Liver (tissue), 9 donors: ENCODE measurements around the gene HAPLN1. TPM values are rescaled to one million over a fixed set of nuclear protein-coding genes. Genes with fewer than 3 reads are reported as not detected.

Experiments used
- DNase-seq: peaks from one replicate; pipeline ENCODE4 v3.0.0-alpha.2; 2017; ENCODE audit warnings: low spot score
- H3K27ac ChIP-seq, 2 donors: one replicate each; pipeline ENCODE4 v1.7.0; 2013; ENCODE audit warnings: inconsistent platforms in 2 of 2, low read length in 2 of 2, control low read depth in 1 of 2, low read depth in 1 of 2, mild to moderate bottlenecking in 1 of 2
- H3K27me3 ChIP-seq, 4 donors: one replicate each; pipeline versions ENCODE4 v1.6.1 to v1.7.0; 2013; ENCODE audit warnings: low read length in 3 of 4, inconsistent platforms in 1 of 4, mild to moderate bottlenecking in 1 of 4, moderate library complexity in 1 of 4; ENCODE audit not compliant: control insufficient read depth in 4 of 4, insufficient read depth in 4 of 4
- H3K36me3 ChIP-seq, 4 donors: one replicate each; pipeline versions ENCODE4 v1.6.1 to v1.7.0; 2013; ENCODE audit warnings: low read length in 3 of 4, mild to moderate bottlenecking in 3 of 4, low read depth in 1 of 4, moderate library complexity in 1 of 4; ENCODE audit not compliant: control insufficient read depth in 4 of 4, insufficient read depth in 3 of 4
- H3K4me1 ChIP-seq, 4 donors: one replicate each; pipeline versions ENCODE4 v1.6.1 to v1.7.0; 2013; ENCODE audit warnings: low read length in 3 of 4, mild to moderate bottlenecking in 3 of 4, moderate library complexity in 1 of 4; ENCODE audit not compliant: control insufficient read depth in 4 of 4, insufficient read depth in 4 of 4
- H3K4me3 ChIP-seq, 3 donors: one replicate each; pipeline versions ENCODE4 v1.6.1 to v1.7.0; 2013; ENCODE audit warnings: low read length in 3 of 3, control low read depth in 1 of 3, low read depth in 1 of 3, mild to moderate bottlenecking in 1 of 3
- H3K9ac ChIP-seq, 2 donors: one replicate each; pipeline ENCODE4 v1.7.0; 2013; ENCODE audit warnings: low read length in 2 of 2, mild to moderate bottlenecking in 2 of 2, moderate library complexity in 2 of 2, control low read depth in 1 of 2, low read depth in 1 of 2
- H3K9me3 ChIP-seq, 4 donors: one replicate each; pipeline versions ENCODE4 v1.6.1 to v1.7.0; 2013; ENCODE audit warnings: low read length in 3 of 4; ENCODE audit not compliant: control insufficient read depth in 4 of 4
- EGR1 ChIP-seq, 2 donors: IDR thresholded peaks; 2 replicates each; pipeline ENCODE4 v1.6.1; 2016 to 2018; ENCODE audit warnings: antibody characterized with exemption in 2 of 2, low read depth in 2 of 2
- FOXA2 ChIP-seq: IDR thresholded peaks from 2 replicates; pipeline ENCODE4 v1.6.1; 2016; ENCODE audit warnings: antibody characterized with exemption
- GABPA ChIP-seq, 2 donors: IDR thresholded peaks in 1 of 2; conservative IDR thresholded peaks in 1 of 2; 2 replicates each; pipeline ENCODE4 v1.6.1; 2016; ENCODE audit warnings: antibody characterized with exemption in 2 of 2, mild to moderate bottlenecking in 1 of 2, moderate library complexity in 1 of 2
- HNF4A ChIP-seq, 2 donors: conservative IDR thresholded peaks; 2 replicates each; pipeline ENCODE4 v1.6.1; 2016; ENCODE audit warnings: antibody characterized with exemption in 2 of 2, mild to moderate bottlenecking in 2 of 2
- HNF4G ChIP-seq: IDR thresholded peaks from 2 replicates; pipeline ENCODE4 v1.6.1; 2016; ENCODE audit warnings: antibody characterized with exemption
- SP1 ChIP-seq: IDR thresholded peaks from 2 replicates; pipeline ENCODE4 v1.6.1; 2018; ENCODE audit warnings: antibody characterized with exemption, mild to moderate bottlenecking
- TAF1 ChIP-seq: conservative IDR thresholded peaks from 2 replicates; pipeline ENCODE4 v1.6.1; 2016; ENCODE audit warnings: antibody characterized with exemption, mild to moderate bottlenecking
- YY1 ChIP-seq: IDR thresholded peaks from 2 replicates; pipeline ENCODE4 v1.6.1; 2016; ENCODE audit warnings: antibody characterized with exemption, mild to moderate bottlenecking
- ZBTB33 ChIP-seq: IDR thresholded peaks from 2 replicates; pipeline ENCODE4 v1.6.1; 2016; ENCODE audit warnings: antibody characterized with exemption
- WGBS: extraction: QIAGEN DNeasy Blood & Tissue Kit; methylation state at CpG from one replicate; pipeline ENCODE4 v1.1.7; 2013; 5-methylcytosine and 5-hydroxymethylcytosine counted together
- polyA plus RNA-seq, 2 donors: library from polyadenylated mRNA; stranded (reverse) in 1 of 2; unstranded in 1 of 2; fragments of 200-250 nt in 1 of 2; fragments of >200 nt in 1 of 2; fragmentation: Nextera tagmentation in 1 of 2; extraction: Ambion mirVana in 1 of 2; gene quantifications; one replicate each; pipeline versions ENCODE4 v1.2.1 to v1.2.3, GENCODE V29; 2013 to 2015
- total RNA-seq, 2 donors: library from RNA; depleted of rRNA; stranded (reverse); fragments of >200 nt; gene quantifications; one replicate each; pipeline ENCODE4 v1.2.3, GENCODE V29; 2014
- TF ChIP-seq, protein P1 (sequence below): fragments of 150-350 bp; IDR thresholded peaks from 2 replicates; pipeline ENCODE4 v1.5.1; 2017; ENCODE audit warnings: improper control_type of control experiment, low read depth, low read length; ENCODE audit not compliant: missing input control
- donor health status: healthy.
- donor health status: healthy.
- donor health status: healthy.
- donor health status: healthy.
- donor health status: healthy.

HAPLN1 gene
- total and polyA plus RNA-seq, 4 donors: 0.07 to 1.3 TPM; not detected in 2

DNA sequence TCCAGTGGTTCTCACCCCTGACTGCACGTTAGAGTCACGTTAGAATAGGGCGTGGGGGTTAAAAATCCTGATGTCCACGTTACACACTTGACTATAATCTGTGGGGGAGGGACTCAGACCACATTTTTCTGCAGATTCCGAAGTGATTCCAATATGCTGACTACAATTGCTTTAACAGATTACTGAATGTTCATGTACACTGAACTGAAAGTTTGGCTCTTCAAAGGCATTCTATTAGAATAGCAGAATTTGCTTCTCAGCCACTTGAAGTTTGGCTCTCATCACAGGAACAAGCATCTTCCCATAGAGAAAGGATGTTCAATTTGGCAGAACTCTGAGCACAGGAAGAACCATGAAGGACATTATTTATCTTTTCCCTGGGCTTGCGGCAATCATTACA, 84.5 kb downstream of the HAPLN1 start:
- WGBS: 56% methylated on average over 6 of the region's 6 CpGs
- Histone ChIP-seq H3K4me3 (no peak overlapping the region), H3K9ac (no peak overlapping the region), H3K27ac (no peak overlapping the region), H3K36me3 (no peaks in the 10 kb centered on the region), H3K9me3 (no peaks in the 10 kb centered on the region), H3K27me3 (no peaks in the 10 kb centered on the region), H3K4me1 (no peaks in the 10 kb centered on the region)
- no peak for TF ChIP-seq GABPA (IDR thresholded peaks at IDR 0.05 in 1 of 2, conservative IDR thresholded peaks at IDR 0.05 in 1 of 2)
- no peak for TF ChIP-seq TAF1
- no peak for TF ChIP-seq ZBTB33
- TF ChIP-seq HNF4G: no peak
- TF ChIP-seq, protein P1, sequence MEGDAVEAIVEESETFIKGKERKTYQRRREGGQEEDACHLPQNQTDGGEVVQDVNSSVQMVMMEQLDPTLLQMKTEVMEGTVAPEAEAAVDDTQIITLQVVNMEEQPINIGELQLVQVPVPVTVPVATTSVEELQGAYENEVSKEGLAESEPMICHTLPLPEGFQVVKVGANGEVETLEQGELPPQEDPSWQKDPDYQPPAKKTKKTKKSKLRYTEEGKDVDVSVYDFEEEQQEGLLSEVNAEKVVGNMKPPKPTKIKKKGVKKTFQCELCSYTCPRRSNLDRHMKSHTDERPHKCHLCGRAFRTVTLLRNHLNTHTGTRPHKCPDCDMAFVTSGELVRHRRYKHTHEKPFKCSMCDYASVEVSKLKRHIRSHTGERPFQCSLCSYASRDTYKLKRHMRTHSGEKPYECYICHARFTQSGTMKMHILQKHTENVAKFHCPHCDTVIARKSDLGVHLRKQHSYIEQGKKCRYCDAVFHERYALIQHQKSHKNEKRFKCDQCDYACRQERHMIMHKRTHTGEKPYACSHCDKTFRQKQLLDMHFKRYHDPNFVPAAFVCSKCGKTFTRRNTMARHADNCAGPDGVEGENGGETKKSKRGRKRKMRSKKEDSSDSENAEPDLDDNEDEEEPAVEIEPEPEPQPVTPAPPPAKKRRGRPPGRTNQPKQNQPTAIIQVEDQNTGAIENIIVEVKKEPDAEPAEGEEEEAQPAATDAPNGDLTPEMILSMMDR: no peak
- TF ChIP-seq EGR1 (IDR thresholded peaks at IDR 0.05; ENCODE audit: low read depth in 2 of 2): no peak
- no peak for DNase-seq

- H3K4me1 ChIP-seq: no peaks in the 10 kb centered on the region
- no peak overlapping the region for H3K4me3 ChIP-seq
- no peaks in the 10 kb centered on the region for H3K9me3 ChIP-seq
- H3K27me3 ChIP-seq: no peaks in the 10 kb centered on the region
- DNase-seq: no peak
- H3K36me3 ChIP-seq: no peaks in the 10 kb centered on the region
- no peak for TF ChIP-seq SP1
- TF ChIP-seq, protein P1: no peak
- TF ChIP-seq YY1: no peak
- no peak for TF ChIP-seq FOXA2
- TF ChIP-seq HNF4A (conservative IDR thresholded peaks at IDR 0.05): no peak
- WGBS: 95% methylated on average over 2 of the region's 2 CpGs
- no peak overlapping the region for H3K9ac ChIP-seq
- H3K27ac ChIP-seq: no peak overlapping the region
Observed at GRCh38 chr5:83633285-83633684, 87.4 kb downstream of the HAPLN1 start.

DNA sequence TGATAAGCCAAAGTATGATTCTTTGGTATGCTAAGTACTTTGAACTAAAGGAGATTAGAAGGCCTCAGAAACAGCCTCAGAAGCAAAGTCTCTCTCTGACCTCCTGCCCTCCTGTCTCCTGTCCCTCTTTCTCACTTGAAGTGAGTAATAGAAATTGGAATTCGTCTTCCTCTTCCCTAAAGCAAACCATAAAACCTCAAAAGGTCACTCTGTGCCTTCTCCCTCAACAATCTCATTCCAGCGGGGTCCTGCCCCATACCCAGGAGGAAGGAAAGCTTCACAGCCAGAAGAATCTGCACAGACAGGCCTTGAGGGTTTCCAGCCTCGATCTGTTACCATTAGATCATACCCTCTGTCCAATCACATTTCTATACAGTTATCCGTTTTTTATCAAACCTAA, 87.8 kb downstream of the HAPLN1 start:
- H3K4me1 ChIP-seq: no peaks in the 10 kb centered on the region
- no peak overlapping the region for H3K27ac ChIP-seq
- H3K27me3 ChIP-seq: no peaks in the 10 kb centered on the region
- no peaks in the 10 kb centered on the region for H3K9me3 ChIP-seq
- TF ChIP-seq HNF4G (no peak), SP1 (no peak), EGR1 (IDR thresholded peaks at IDR 0.05; ENCODE audit: low read depth in 2 of 2) (no peak)
- TF ChIP-seq, protein P1: no peak
- H3K9ac ChIP-seq: no peak overlapping the region
- H3K36me3 ChIP-seq: no peaks in the 10 kb centered on the region
- no peak overlapping the region for H3K4me3 ChIP-seq
- DNase-seq: no peak
- WGBS: 72% methylated on average over 4 of the region's 4 CpGs
